ENCODE results near the gene PTPN23. TPM values are rescaled to one million over a fixed set of nuclear protein-coding genes. Genes with fewer than 3 reads are reported as not detected.
"Not testable (repeated sequence)": the region's sequence is repeated elsewhere in the genome, so short reads cannot be mapped to it uniquely, and the experiment has no call there.

PTPN23 gene
- total RNA-seq, 6 experiments from 2014 or later = 14.9 to 25.8 (median 16.9) TPM

DNA sequence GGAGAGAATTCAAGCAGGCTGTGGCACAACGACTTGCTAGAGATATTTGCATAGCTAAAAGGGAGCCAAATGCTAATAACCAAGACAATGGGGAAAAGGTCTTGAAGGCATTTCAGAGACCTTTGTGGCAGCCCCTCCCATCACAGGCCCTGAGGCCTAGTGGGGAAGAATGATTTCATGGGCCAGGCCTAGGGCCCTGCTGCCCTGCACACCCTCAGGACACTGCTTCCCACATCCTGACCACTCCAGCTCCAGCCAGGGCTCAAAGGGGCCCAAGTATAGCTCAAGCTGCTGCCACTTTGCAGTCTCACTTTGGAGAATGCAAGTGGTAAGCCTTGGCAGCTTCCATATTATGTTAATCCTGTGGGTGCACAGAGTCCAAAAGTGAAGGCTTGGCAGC is 21.5 kb upstream of the PTPN23 start:
- Histone ChIP-seq H3K27ac (no peak overlapping the region), H3K27me3 (no peaks in the 10 kb centered on the region), H3K4me3 (no peak overlapping the region), H3K9me3 (no peaks in the 10 kb centered on the region), H3K4me1 (no peaks in the 10 kb centered on the region), H3K36me3 (no peaks in the 10 kb centered on the region)
- WGBS (ENCODE audit: insufficient coverage, low coverage, low lambda C conversion rate, missing lambda C conversion rate) = 58% methylated on average over 1 of the region's 1 CpG
- intact Hi-C loops (cut with DNase I) = no loop called here
- TF ChIP-seq CTCF (IDR thresholded peaks at IDR 0.05) = no peak
- no peak for TF ChIP-seq POLR2A (IDR thresholded peaks at IDR 0.05)
- DNase-seq = no peak
- no peak for ATAC-seq

- H3K9me3 ChIP-seq; H3K4me3 ChIP-seq; H3K27me3 ChIP-seq; H3K4me1 ChIP-seq; intact Hi-C loops (cut with DNase I); ATAC-seq; H3K36me3 ChIP-seq; H3K27ac ChIP-seq; DNase-seq: not testable (repeated sequence)
- 86% methylated on average over 4 of the region's 4 CpGs for WGBS (ENCODE audit: insufficient coverage, low coverage, low lambda C conversion rate, missing lambda C conversion rate)
Measured at GRCh38 chr3:47360110-47360517, 20.7 kb upstream of the PTPN23 start.

DNA sequence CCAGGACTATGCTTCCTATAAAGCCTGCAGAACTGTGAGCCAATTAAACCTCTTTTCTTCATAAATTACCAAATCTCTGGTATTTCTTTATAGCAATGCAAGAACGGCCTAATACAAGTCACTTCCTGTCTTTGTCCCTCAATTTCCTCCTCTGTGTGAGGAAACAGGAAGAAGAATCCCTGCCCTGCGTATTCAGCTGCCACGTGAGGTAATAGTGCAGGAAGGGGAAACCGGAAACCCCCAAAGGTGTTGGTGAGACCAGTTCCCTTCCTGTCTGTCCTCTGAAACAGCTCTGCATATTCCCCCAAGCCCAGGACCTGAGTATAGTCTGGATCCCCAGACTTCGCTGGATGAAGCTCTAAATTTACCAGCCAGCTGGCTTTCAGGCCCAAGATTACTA is 18.1 kb upstream of the PTPN23 start:
- Histone ChIP-seq H3K27ac (peak overlapping the region in 1 of 3 donors; percentile 37), H3K4me1 (no peaks in the 10 kb centered on the region), H3K9me3 (no peaks in the 10 kb centered on the region), H3K36me3 (no peaks in the 10 kb centered on the region), H3K4me3 (no peak overlapping the region), H3K27me3 (no peaks in the 10 kb centered on the region)
- 50% methylated on average over 4 of the region's 5 CpGs for WGBS (ENCODE audit: insufficient coverage, low coverage, low lambda C conversion rate, missing lambda C conversion rate)
- ATAC-seq (peak; percentile 24 to 56 (median 42)), DNase-seq (no peak)
- TF ChIP-seq POLR2A (IDR thresholded peaks at IDR 0.05) = no peak
- TF ChIP-seq CTCF (IDR thresholded peaks at IDR 0.05) = no peak
- intact Hi-C loops (cut with DNase I) = no loop called here

DNA sequence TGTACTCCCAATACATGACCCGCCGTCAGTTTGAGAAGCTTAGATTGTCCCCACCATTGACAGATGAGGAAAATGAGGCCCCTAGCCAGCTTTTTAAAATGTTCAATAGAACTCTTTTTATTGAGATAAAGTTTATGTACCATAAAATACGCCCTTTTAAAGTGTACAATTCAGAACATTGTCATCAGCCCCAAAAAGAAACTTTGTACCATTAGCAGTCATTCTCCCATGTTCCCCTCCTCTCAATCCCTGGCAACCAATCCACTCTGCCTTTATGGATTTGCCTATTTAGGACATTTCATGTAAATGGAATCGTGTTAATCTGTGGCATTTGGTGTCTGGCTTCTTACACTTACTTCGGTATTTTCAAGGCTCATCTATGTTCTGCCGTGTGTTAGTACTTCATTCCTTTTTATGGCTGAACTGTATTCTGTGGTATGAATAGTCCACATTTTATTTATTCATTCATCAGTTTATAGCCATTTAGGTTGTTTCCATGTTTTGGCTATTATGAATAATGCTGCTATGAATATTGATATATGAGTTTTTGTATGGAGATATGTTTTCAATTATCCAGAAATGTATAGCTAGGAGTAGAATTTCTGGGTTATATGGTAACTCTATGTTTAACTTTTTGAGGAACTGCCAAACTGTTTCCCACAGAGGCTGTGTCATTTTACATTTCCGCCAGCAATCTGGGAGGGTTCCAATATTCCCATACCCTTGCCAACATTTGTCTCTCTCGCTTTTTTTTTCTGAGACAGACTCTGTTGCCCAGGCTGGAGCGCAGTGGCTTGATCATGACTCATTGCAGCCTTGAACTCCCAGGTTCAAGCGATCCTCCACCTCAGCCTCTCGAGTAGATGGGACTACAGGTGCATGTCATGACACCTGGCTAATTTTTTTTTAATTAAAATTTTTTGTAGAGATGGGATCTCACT is 15.3 kb upstream of the PTPN23 start:
- H3K9me3 ChIP-seq = no peaks in the 10 kb centered on the region
- ATAC-seq (peak in 1 of 4 donors; percentile 43), DNase-seq (no peak)
- 69% methylated on average over 11 of the region's 11 CpGs for WGBS (ENCODE audit: insufficient coverage, low coverage, low lambda C conversion rate, missing lambda C conversion rate)
- H3K36me3 ChIP-seq = no peaks in the 10 kb centered on the region
- no peaks in the 10 kb centered on the region for H3K27me3 ChIP-seq
- no peak overlapping the region for H3K27ac ChIP-seq
- intact Hi-C loops (cut with DNase I) = no loop called here
- TF ChIP-seq CTCF (IDR thresholded peaks at IDR 0.05) = no peak
- no peaks in the 10 kb centered on the region for H3K4me1 ChIP-seq
- H3K4me3 ChIP-seq = no peak overlapping the region

DNA sequence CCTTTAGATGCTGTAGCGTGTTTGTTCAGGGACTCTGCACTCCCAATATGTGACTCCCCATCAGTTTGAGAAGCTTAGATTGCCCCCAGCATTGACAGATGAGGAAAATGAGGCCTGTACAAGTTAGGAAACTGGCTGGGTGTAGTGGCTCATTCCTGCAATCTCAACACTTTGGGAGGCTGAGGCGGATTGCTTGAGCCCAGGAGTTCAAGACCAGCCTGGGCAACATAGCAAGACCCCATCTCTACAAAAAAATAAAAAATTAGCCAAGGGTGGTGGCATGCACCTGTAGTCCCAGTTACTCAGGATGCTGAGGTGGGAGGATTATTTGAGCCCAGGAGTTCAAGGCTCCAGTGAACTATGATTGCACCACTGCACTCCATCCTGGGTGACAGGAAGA is 14.0 kb upstream of the PTPN23 start:
- ATAC-seq (no peak), DNase-seq (no peak)
- Histone ChIP-seq H3K4me1 (no peaks in the 10 kb centered on the region), H3K36me3 (no peaks in the 10 kb centered on the region), H3K4me3 (no peak overlapping the region), H3K27ac (no peak overlapping the region), H3K27me3 (no peaks in the 10 kb centered on the region), H3K9me3 (no peaks in the 10 kb centered on the region)
- WGBS (ENCODE audit: insufficient coverage, low coverage, low lambda C conversion rate, missing lambda C conversion rate) = 88% methylated on average over 2 of the region's 2 CpGs
- intact Hi-C loops (cut with DNase I) = no loop called here
- TF ChIP-seq POLR2A (IDR thresholded peaks at IDR 0.05) = no peak

All from right lobe of liver (tissue), 6 donors.